C1 segment of cervical spinal cord (tissue), 14 donors: Measurements from ENCODE around the gene ETFBKMT.
"Not testable (repeated sequence)": the region's sequence is repeated elsewhere in the genome, so short reads cannot be mapped to it uniquely, and the experiment has no call there.

Experiments used
- DNase-seq, 14 donors: peaks; one replicate each; lab custom pipeline; 2025; lab: John Stamatoyannopoulos, UW

Gene ETFBKMT

GRCh38 chr12:31718542-31719198 lies 59.2 kb downstream of the ETFBKMT start:
- not testable (repeated sequence) for DNase-seq

- no peak for DNase-seq
Observed at GRCh38 chr12:31722580-31722979, 63.1 kb downstream of the ETFBKMT start.
